GM21528 (cell line): ENCODE results near the gene TMEFF2.

Experiments used
- ATAC-seq: cut with Tn5 transposase; IDR thresholded peaks from one replicate; pipeline ENCODE4 v1.9.1; 2021; ENCODE audit warnings: mild to moderate bottlenecking, moderate library complexity; ENCODE audit not compliant: unreplicated experiment, low FRiP score

Gene TMEFF2

GRCh38 chr2:192026059-192026824 lies 168.5 kb downstream of the TMEFF2 start:
- ATAC-seq = no peak

GRCh38 chr2:192025637-192026036 lies 169.1 kb downstream of the TMEFF2 start:
- no peak for ATAC-seq

- no peak for ATAC-seq
Measured at GRCh38 chr2:192023006-192023405, 171.7 kb downstream of the TMEFF2 start.

DNA sequence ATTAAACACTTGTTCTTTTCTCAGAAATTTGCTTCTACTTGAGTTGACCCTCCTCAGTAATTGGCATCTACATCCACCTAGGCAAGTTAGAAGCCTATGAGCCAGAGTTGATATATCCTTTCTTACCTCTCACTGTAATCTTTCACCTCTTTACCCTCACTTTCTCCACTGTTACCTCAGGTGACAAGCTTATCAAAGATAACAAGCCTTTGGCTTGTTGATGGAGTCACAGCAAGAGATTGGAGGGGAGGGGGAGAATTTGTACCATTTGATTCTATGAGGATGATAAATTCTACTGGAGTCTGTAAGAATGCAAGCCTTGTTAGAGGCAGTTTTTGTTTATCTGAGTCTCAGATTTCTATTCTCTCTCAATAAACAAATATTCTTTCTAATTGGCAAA lies 176.9 kb downstream of the TMEFF2 start:
- no peak for ATAC-seq

- ATAC-seq = no peak
Measured at GRCh38 chr2:192016265-192016664, 178.5 kb downstream of the TMEFF2 start.

DNA sequence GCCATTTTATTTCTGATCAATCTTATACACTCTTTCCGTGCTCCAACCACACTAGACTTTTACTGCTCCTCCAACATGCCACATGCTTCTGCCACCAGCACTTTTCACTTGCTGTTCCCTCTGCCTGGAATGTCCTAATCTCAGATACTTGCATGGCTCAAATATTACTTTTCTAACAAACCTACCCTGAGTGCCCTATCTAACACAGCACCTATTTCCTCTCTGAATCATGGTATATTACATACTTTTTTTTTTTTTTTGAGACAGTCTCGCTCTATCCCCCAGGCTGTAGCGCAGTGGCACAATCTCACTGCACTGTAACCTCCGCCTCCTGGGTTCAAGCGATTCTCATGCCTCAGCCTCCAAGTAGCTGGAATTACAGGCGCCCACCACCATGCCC lies 181.5 kb downstream of the TMEFF2 start:
- no peak for ATAC-seq

DNA sequence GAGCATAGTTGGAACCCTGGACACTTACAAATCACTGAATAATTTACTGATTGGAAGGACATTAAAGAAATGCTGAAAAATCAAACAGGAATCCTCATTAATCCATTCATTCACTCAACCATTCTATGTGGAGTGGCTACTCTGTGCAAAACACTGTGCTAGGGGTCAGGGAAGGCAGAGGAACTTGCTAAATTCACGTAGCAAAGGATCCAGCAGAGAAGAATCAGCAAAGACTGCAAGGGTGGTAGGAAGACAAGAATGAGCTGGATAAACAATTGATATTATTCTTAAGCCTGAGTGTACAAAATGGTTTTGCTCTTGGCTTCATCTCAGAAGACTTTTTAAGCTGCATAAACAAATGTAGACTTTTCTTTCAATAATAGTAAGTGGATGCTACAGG lies 183.5 kb downstream of the TMEFF2 start:
- ATAC-seq = no peak

DNA sequence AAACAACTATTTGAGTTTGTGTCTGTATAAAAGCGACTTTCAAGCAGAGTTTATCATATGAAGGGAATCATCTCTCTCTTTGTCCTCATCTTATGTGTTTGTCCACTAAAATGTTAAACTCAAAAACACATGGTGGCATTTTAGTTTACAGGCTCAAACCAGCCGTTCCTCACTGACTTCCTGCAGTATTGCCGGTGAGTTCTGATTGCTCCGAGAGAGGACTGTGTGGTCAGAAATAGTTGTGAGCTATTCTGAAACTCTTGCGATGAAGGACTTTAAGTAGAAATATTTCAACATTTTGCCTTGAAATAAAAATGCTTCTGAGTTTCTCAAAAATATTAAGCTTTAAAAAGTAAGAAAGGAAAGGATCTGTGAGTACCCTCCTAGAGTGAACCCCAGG lies 184.7 kb downstream of the TMEFF2 start:
- ATAC-seq = no peak

- no peak for ATAC-seq
Measured at GRCh38 chr2:192007581-192008228, 187.0 kb downstream of the TMEFF2 start.

DNA sequence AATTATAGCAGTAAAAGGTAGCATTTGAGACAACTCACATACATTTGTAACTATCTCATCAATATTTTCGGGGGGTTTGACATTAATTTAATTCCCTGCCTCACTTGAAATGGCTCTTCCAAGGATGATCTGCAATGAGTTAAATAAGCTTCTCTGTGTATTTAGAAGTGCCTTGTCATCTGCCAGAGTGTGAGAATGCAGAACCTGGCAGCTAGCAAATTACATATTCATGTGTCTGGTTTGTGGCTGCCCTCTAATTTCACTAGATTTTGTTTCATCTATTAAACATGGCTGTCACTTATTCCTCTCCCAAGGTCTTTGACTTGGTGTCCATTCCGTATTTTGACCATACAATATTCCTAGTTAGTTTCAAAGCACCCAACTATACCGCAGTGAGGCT lies 189.5 kb downstream of the TMEFF2 start:
- no peak for ATAC-seq

DNA sequence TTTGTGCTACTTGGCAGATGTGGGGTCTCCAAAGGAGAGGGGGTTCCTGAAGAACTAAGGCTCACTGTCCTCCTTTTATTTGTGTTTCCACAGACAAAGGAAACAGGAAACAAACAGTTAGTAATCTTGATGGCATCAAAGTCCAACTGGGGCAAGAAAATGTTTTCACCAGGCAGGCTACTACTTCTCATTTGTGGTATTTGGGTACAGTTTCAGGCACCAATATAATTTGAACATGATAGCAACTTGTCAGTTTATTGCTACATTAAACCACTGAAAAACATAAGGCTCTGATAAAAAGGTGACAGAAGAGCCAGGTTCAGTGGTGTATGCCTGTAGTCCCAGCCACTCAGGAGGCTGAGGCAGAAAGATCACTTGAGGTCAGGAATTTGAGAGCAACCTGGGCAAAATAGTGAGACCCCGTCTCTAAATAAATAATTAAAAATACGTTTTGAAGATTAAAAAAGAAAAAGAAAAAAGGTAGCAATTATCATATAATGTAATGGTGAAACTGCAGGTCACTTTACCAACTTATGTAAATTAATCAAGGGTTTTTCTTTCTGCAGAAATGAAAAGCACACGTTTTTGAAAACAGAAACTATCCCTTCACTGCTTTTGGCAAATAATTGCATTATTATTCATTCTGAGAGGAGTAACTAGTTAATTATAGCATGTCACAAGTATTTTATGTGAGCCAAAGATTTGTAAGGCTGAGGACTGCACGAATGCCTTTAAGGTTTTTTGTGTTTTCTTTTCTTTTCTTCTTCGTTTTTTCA lies 190.4 kb downstream of the TMEFF2 start:
- peak; percentile 62 for ATAC-seq

- no peak for ATAC-seq
Measured at GRCh38 chr2:192002418-192002817, 192.3 kb downstream of the TMEFF2 start.

DNA sequence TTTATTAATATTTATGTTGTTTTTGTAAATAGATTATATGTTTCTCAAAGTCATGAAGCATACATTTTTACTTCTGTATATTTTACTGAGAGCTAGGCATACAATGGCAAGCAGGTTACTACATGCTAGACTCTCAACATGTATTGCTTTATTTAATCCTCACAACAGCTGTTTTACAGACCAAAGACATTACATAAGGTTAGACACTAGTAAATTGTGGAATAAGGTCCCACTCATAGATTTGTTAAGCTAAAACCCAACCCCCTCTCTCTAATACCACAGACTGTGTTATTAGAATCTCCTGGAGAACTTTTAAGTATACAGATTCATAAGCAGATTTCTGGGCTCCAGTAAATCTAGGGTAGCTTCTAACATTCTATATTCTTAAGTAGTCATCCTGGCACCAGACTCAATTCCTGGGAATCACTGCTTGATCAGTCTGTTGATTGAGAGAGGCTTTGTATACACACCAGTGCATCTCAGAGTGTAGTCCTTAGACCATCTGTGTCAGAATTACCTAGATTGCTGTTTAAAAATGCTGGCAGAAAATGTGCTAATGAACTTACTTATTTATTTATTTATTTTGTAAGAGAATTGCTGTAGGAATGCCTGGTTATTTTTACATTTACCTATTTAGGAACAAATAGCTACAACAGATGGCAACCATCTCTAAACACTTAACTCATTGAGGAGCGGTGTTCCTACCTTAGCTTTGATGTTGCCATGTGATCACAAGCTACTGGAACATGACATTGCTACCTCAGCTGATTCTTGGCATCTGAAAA lies 194.3 kb downstream of the TMEFF2 start:
- ATAC-seq = no peak

- ATAC-seq = no peak
Measured at GRCh38 chr2:191999101-191999841, 195.5 kb downstream of the TMEFF2 start.

DNA sequence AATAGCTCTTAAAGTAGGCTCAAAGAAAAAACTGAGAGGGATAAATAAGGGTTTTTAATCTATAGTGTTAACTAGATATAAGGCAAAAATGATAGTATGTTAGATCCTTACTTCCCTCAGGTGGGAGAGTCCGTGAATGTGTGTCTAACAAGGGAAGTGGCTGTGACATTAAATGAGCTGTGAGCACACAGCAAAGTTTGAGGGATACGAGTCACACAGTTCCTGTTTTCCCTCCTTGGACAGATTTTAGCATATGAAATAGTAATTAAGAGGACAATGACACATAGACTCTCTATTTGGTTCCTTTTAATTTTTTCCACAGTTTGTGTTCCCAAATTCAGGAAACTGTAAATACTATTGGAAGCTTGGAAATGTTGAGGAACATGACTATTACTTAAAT lies 199.4 kb downstream of the TMEFF2 start:
- ATAC-seq = no peak

DNA sequence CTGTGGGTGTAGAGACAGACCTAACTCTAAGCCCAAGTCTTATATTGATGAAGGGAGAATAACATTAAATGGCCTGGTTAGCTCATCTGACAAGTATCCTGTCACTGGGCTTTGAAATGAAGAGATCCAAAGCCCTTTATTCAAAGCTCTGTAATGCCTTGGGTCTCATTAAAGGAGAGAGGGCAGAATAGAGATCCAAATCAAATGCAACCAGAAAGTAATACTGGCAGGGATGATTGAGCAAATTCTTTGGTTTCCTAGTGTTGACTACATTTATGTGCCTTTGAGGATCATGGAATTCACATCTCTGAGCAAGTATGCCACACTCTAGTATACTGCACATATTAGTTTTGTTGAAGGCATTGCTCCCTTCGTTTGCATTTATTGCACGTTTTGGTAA lies 200.0 kb downstream of the TMEFF2 start:
- no peak for ATAC-seq

DNA sequence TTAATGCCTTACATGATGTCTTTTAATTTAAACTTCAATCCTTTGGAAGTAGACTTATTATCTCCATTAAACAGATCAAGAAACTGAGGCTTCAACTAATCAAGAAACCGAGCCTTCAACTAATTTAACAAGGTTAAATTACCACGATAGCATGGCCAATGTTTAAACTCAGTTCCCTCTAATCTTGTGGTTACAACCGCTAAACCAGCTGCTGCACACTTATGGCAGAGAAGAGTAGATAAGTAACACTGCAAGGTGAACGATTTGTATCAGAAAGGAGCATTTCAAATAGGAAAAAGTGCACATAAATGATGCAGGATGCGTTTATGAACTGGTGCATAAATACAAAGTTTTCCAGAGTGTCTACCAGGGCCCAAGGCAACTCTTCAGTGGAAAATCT lies 203.3 kb downstream of the TMEFF2 start:
- no peak for ATAC-seq

DNA sequence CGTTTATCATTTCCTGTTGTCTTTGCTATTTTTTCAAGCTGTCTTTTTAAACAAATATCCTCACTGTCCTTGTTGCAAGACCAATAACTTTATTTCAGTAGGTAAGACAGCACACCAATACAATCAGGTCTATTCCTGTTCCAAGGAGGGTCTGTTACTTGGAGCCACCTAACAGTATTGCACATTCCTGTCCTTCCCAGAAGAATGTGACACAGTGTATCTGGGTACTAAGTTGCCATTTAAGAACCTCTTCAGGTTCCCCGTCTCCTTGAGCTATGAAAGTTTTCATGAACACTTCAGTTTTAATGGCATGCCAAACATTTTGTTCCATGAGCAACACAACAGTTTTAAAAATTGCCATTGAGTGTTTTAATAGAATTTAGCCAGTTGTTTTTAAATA lies 209.0 kb downstream of the TMEFF2 start:
- no peak for ATAC-seq

GRCh38 chr2:191983591-191983990 lies 211.1 kb downstream of the TMEFF2 start:
- ATAC-seq = no peak

GRCh38 chr2:191983186-191983585 lies 211.5 kb downstream of the TMEFF2 start:
- no peak for ATAC-seq
